Epithelial cell of prostate (primary cell): Measurements from ENCODE around the gene AICDA.
"Not testable (repeated sequence)": the region's sequence is repeated elsewhere in the genome, so short reads cannot be mapped to it uniquely, and the experiment has no call there.

Source experiments
- DNase-seq: peaks from one replicate; pipeline ENCODE4 v3.0.0-alpha.2; 2011; ENCODE audit warnings: low read depth, low spot score
- H3K27ac ChIP-seq: fragments of 450-650 bp; 2 replicates; pipeline ENCODE4 v1.5.1; 2017; ENCODE audit warnings: mild to moderate bottlenecking

AICDA gene

GRCh38 chr12:8615206-8615605, 2.5 kb upstream of the AICDA start:
- H3K27ac ChIP-seq, result no peak overlapping the region

DNA sequence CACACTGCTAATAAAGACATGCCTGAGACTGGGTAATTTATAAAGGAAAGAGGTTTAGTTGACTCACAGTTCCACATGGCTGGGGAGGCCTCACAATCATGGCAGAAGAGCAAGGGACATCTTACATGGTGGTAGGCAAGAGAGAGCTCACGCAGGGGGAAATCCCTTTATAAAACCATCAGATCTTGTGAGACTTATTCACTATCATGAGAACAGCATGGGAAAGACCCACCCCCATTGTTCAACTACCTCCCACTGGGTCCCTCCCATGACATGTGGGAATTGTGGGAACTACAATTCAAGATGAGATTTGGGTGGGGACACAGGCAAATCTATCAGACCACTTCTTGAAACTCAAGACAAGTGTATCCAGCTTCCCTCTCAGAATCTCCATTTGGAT, 1.2 kb upstream of the AICDA start:
- not testable (repeated sequence) for H3K27ac ChIP-seq, DNase-seq

More at GRCh38 chr12:8615206-8615605, 2.5 kb upstream of the AICDA start:
- DNase-seq, result no peak

DNA sequence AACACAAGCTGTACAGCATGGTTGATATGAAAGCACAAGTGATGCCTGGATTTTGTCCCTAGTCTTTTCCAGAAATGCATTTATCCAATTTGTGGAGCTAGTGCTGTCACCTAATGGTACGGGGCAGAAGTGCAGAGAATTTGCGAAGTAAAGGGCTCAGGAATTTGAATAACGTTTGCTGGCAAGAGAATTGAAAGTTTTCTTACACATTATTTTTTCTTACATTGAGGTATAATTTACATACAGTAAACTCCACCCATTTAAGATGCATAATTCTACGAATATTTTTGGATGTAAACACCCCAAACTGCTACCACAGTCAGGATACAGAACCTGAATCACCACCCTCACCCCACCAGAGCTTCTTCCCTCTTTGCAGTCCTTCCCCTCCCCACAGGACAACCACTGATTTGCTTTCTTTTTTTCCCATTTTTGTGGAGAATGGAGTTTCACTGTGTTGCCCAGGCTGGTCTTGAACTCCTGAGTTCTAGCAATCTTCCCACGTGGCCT, 3.5 kb downstream of the AICDA start:
- H3K27ac ChIP-seq, result no peak overlapping the region
- DNase-seq, result no peak

DNA sequence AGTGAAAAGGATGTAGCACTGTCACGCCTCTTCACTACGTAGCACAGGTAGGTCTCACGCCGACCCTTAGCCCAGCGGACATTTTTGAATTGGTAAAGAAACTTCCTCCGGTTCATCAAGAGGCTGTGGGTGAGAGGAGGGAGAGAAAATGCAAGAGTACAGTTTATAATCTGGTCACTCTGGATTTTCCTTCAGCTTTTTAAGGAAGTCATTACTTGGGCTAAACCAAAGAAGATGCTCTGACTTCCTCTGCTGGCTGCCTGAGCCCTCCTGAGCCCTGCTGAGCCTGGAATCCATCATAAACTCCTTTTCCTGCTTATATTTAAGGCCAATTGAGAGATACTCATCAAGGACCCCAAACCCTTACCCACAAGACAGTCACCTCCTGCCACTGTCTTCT, 5.8 kb downstream of the AICDA start:
- no peak overlapping the region for H3K27ac ChIP-seq
- DNase-seq, result no peak

DNA sequence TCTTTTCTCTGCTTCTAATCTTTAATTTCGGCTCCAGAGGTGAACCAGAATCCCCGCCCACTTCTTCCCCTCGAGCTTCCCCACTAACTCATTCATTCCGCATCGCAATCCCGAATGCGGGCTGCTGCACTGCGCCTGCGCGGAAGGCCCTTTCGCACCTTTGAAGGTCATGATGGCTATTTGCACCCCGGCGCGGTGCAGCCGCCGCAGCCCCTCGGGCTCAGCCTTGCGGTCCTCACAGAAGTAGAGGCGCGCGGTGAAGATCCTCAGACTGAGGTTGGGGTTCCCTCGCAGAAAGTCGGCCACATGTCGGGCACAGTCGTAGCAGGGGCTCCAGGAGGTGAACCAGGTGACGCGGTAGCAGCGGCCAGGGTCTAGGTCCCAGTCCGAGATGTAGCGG, 7.6 kb downstream of the AICDA start:
- no peak overlapping the region for H3K27ac ChIP-seq
- DNase-seq, result no peak

DNA sequence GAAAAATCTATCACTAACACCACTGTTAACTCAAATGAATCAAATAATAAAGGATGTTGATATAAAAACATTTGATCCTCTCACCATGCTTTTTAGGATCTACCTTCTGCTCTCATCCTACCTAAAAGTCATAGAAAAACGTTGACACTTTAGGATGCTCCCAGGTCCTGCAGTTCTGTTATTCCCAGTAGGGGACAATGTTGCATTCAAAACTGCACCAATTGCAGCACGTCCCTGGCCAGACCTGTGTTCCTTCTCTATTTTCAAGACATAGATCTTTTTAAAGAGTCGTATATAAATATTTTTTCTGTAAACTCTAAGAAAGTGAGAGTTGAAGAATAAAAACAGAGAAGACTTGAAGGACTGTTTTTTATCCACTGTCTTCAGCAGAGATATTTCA, 8.8 kb downstream of the AICDA start:
- no peak overlapping the region for H3K27ac ChIP-seq
- DNase-seq, result no peak

GRCh38 chr12:8603286-8603685, 9.4 kb downstream of the AICDA start:
- no peak for DNase-seq
- no peak overlapping the region for H3K27ac ChIP-seq

DNA sequence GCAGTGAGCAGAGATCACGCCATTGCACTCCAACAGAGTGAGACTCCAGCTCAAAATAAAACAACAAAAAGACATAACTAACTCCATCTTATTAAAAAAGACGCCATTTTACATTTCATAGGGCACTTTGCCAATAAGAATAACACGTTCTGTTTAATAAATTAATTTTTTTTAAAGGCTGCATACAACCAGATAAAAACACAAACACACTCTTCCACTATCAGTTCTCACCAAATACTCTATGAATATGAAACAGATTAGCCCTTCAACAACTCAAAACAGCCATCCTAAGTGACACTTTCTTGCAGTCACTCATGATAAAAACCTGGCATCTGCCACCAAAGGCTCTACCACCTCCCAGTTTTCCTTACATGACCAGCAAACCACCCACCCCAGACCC, 16.1 kb downstream of the AICDA start:
- H3K27ac ChIP-seq, result no peak overlapping the region
- DNase-seq, result no peak

DNA sequence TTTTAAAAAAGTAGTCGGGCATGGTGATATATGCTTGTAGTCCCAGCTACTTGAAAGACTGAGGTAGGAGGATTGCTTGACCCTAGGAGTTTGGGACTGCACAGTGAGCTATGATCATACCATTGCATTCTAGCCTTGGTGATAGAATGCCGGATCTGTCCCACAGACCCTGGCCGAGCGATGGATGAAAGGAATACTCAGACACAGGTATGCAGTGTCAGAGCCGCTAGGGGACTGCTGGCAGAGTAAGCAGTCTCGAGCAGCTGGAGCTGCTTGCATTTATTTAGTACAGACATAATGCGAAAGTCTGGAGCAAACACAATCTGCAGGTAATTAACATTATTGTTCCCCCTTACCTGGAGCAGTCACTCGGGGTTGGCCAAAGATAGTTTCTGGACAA, 18.6 kb downstream of the AICDA start:
- no peak overlapping the region for H3K27ac ChIP-seq
- no peak for DNase-seq

- H3K27ac ChIP-seq, result no peak overlapping the region
- no peak for DNase-seq
Measured at GRCh38 chr12:8593246-8593645, 19.4 kb downstream of the AICDA start.

- DNase-seq, result no peak
- H3K27ac ChIP-seq, result no peak overlapping the region
Measured at GRCh38 chr12:8590842-8591545, 21.7 kb downstream of the AICDA start.

GRCh38 chr12:8589679-8590078, 23.0 kb downstream of the AICDA start:
- DNase-seq, result no peak
- H3K27ac ChIP-seq, result no peak overlapping the region

DNA sequence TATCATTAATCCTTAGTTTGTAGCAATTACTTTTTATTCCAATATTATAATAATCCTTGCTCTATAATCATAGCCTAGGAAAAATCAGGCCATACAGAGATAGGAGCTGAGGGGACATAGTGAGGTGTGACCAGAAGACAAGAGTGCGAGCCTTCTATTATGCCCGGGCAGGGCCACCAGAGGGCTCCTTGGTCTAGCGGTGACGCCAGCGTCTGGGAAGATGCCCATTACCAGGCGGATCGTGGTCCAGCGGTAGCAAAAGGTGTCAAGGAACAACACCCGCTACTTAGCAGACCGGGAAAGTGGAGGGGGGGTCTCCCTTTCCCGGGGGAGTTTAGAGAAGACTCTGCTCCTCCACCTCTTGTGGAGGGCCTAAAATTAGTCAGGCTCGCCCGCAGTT, 28.2 kb downstream of the AICDA start:
- not testable (repeated sequence) for DNase-seq, H3K27ac ChIP-seq

GRCh38 chr12:8584004-8584403, 28.7 kb downstream of the AICDA start:
- no peak overlapping the region for H3K27ac ChIP-seq
- no peak for DNase-seq

GRCh38 chr12:8581098-8581784, 31.4 kb downstream of the AICDA start:
- H3K27ac ChIP-seq, result no peak overlapping the region
- no peak for DNase-seq

DNA sequence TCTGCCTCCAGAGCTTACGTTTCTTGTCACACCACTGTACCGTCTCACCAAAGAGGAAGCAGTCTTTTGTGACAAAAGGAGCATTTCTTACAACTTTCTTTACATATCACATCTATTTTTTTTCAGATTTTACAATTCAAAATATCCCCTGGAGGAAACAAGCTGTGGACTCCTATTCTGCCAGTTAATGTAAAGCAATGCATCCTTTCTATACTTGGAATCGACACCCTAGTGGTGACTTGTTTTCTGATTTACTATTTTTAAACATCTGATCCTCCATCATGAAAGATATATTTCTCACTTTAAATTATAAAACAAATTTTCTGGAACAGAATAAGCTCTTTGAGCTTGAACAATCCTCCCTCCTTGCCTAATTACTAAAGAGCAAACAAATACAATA, 34.8 kb downstream of the AICDA start:
- H3K27ac ChIP-seq, result no peak overlapping the region
- no peak for DNase-seq

GRCh38 chr12:8572507-8572906, 40.2 kb downstream of the AICDA start:
- no peak for DNase-seq

DNA sequence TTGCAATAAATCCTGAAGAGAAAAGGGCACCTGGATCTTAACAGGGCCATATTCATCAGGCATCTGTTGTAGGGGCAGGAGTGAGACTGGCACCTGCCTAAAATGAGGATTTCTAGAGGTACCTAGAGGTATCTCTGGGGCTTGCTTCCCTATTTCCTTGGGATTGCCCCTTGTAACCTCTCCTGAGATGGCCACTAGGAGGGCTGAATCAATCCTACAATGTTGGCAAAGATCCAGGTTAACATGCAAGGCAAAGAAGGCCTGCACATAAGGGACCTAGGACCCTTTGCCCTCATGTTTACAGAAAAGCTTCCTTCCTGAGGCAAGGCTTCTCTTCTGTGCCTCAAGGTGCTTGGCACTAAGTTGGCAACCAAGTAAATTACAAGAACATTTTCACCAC, 46.1 kb downstream of the AICDA start:
- DNase-seq, result no peak
- H3K27ac ChIP-seq, result no peak overlapping the region

More at GRCh38 chr12:8572507-8572906, 40.2 kb downstream of the AICDA start:
- H3K27ac ChIP-seq, result no peak overlapping the region

DNA sequence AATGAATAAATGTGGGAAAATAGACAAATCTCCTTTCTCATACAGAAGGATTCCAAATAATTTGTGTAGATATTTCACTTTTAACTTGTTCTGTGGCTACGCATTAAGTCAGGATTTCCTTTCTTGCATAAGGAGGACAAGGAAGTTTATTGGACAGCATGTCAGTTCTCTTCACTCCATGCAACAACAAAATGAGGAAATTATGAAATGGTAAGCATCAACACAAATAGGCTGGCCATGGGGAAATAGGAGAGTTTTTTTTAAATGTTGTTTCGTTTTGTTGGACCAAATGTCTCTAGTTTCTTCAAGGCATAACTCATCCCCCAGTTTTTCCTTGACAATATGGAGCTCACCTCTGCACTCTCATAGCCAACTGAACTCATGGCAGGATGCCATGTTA, 46.6 kb downstream of the AICDA start:
- not testable (repeated sequence) for H3K27ac ChIP-seq, DNase-seq

DNA sequence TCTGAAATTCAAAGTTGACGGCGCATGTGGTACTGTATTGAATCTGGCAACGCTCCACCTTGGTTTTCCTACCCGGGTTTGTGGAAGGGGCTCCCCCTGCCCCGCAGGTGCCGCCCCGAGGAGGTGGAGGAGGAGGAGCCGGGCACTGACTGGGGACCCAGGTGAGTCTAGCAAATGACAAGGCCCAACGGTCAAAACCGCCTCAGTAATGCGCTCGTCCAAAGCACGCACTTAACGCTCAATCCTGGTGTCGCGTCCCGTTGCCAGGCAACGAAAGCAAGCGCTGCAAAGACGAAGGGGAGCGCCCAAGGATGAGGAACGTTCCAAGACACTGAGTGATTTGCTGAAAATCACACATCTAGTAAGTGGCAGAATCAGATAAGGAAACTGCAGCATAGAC, 48.0 kb downstream of the AICDA start:
- H3K27ac ChIP-seq, result no peak overlapping the region
- no peak for DNase-seq

- H3K27ac ChIP-seq, result no peak overlapping the region
- no peak for DNase-seq
Measured at GRCh38 chr12:8563356-8563755, 49.3 kb downstream of the AICDA start.

GRCh38 chr12:8562310-8562709, 50.3 kb downstream of the AICDA start:
- no peak overlapping the region for H3K27ac ChIP-seq
- no peak for DNase-seq
